GM21619 (cell line): ENCODE measurements around the gene ANXA6.

Source experiments
- ATAC-seq: cut with Tn5 transposase; IDR thresholded peaks from one replicate; pipeline ENCODE4 v1.9.1; 2021; ENCODE audit not compliant: unreplicated experiment

The ANXA6 gene

GRCh38 chr5:151068433-151069197, 89.0 kb downstream of the ANXA6 start:
- peak; percentile 56 for ATAC-seq

- ATAC-seq = peak; percentile 2
Observed at GRCh38 chr5:151067632-151068432, 89.7 kb downstream of the ANXA6 start.

- ATAC-seq = no peak
Observed at GRCh38 chr5:151066920-151067319, 90.7 kb downstream of the ANXA6 start.

- ATAC-seq = no peak
Observed at GRCh38 chr5:151065609-151066008, 92.0 kb downstream of the ANXA6 start.

- ATAC-seq = no peak
Observed at GRCh38 chr5:151064916-151065499, 92.6 kb downstream of the ANXA6 start.

GRCh38 chr5:151063142-151063989, 94.2 kb downstream of the ANXA6 start:
- no peak for ATAC-seq

- no peak for ATAC-seq
Observed at GRCh38 chr5:151062405-151063141, 95.0 kb downstream of the ANXA6 start.

- no peak for ATAC-seq
Observed at GRCh38 chr5:151060742-151061141, 96.8 kb downstream of the ANXA6 start.

- no peak for ATAC-seq
Observed at GRCh38 chr5:151058891-151059489, 98.6 kb downstream of the ANXA6 start.

- no peak for ATAC-seq
Observed at GRCh38 chr5:151058301-151058700, 99.3 kb downstream of the ANXA6 start.

GRCh38 chr5:151056379-151057325, 100.9 kb downstream of the ANXA6 start:
- no peak for ATAC-seq

GRCh38 chr5:151055336-151055735, 102.2 kb downstream of the ANXA6 start:
- no peak for ATAC-seq

GRCh38 chr5:151054709-151055108, 102.9 kb downstream of the ANXA6 start:
- ATAC-seq = no peak

GRCh38 chr5:151053796-151054462, 103.7 kb downstream of the ANXA6 start:
- ATAC-seq = no peak

GRCh38 chr5:151052836-151053235, 104.7 kb downstream of the ANXA6 start:
- no peak for ATAC-seq

GRCh38 chr5:151051931-151052608, 105.5 kb downstream of the ANXA6 start:
- ATAC-seq = no peak

GRCh38 chr5:151051066-151051930, 106.3 kb downstream of the ANXA6 start:
- ATAC-seq = peak; percentile 64
